Esophagus muscularis mucosa (tissue), 3 donors: ENCODE results near the gene CTPS2.

Experiments
- CTCF ChIP-seq, 3 experiments: fragments of 200-600 bp in 2 of 3; fragments of 450-650 bp in 1 of 3; sonication (generic) in 2 of 3; IDR thresholded peaks; one replicate each; pipeline ENCODE4 v1.5.1; 2017 to 2019; ENCODE audit warnings: antibody characterized with exemption in 3 of 3, mild to moderate bottlenecking in 2 of 3, moderate library complexity in 1 of 3
- POLR2A ChIP-seq: fragments of 450-650 bp; IDR thresholded peaks from one replicate; pipeline ENCODE4 v1.6.1; 2017; ENCODE audit warnings: antibody characterized with exemption, moderate library complexity, mild to moderate bottlenecking, low read depth

- TF ChIP-seq POLR2A = no peak
- no peak for TF ChIP-seq CTCF (IDR thresholded peaks at IDR 0.05)
These were observed 48.4 kb downstream of the CTPS2 start for GRCh38 chrX:16664074-16664473.
